Activated CD4-positive, alpha-beta T cell treated with anti-CD3 and anti-CD28 coated beads for 48 hours (primary cell): ENCODE results near the gene GLOD4.
A peak's percentile ranks its signal among the peaks of the same experiment; 100 is the strongest.
"Not testable (repeated sequence)": the region's sequence is repeated elsewhere in the genome, so short reads cannot be mapped to it uniquely, and the experiment has no call there.

ENCODE experiments used
- DNase-seq: peaks from one replicate; pipeline ENCODE4 v3.0.0-alpha.2; 2020

GLOD4 gene, protein sequence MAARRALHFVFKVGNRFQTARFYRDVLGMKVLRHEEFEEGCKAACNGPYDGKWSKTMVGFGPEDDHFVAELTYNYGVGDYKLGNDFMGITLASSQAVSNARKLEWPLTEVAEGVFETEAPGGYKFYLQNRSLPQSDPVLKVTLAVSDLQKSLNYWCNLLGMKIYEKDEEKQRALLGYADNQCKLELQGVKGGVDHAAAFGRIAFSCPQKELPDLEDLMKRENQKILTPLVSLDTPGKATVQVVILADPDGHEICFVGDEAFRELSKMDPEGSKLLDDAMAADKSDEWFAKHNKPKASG

GRCh38 chr17:781805-782731, at the start of gene GLOD4, which contains the start of gene MRM3:
Gene GLOD4 (minus strand): TSS chr17:782280. CDS start chr17:782255, 25 bp downstream.
Gene MRM3 (plus strand): TSS chr17:782353. CDS start chr17:782379, 26 bp downstream.
- DNase-seq: peak; percentile 95

DNA sequence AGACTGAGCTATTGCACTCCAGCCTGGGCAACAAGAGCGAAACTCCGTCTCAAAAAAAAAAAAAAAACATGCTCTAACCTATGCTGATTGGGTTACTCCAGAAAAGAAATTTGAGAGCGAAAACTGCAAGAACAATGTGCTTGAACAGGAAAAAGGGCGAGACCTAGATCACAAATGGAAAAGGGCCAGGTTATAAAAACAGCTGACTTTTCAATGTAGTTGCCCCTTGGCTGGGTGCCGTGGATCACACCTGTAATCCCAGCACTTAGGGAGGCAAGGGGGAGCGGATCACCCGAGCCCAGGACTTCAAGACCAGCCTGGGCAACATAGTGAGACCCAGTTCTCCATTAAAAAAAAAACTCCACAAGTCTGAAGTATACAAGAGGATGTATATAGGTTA, 48.9 kb upstream of the GLOD4 start:
- DNase-seq: no peak

DNA sequence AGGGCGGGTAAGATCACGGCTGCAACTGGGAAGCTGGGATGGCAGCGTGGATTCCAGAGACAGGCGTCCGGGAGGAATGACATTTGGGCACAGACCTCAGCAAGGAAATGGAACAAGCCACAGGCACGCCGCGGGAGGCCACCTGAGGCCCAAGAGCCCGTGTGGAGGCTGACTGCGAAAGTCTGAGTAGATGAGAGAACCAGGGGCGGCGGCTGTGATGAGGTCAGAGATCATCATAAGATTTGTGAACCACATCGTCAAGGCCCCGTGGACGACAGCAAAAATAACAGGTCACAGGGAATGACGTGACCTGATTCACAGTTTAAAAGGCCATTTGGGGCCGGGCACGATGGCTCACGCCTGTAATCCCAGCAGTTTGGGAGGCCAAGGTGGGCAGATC, 48.3 kb upstream of the GLOD4 start:
- DNase-seq: no peak

DNA sequence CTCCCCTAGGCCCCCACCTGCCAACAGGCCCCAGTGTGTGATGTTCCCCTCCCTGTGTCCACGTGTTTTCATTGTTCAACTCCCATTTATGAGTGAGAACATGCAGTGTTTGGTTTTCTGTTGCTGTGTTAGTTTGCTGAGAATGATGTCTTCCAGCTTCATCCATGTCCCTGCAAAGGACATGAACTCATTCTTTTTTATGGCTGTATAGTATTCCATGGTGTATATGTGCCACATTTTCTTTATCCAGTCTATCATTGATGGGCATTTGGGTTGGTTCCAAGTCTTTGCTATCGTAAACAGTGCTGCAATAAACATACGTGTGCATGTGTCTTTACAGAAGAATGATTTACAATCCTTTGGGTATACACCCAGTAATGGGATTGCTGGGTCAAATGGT, 47.5 kb upstream of the GLOD4 start:
- DNase-seq: not testable (repeated sequence)

- no peak for DNase-seq
Measured at GRCh38 chr17:828761-829160, 46.7 kb upstream of the GLOD4 start.

GRCh38 chr17:826778-827177, 44.7 kb upstream of the GLOD4 start:
- DNase-seq: no peak

GRCh38 chr17:825216-825615, 43.1 kb upstream of the GLOD4 start:
- DNase-seq: no peak

DNA sequence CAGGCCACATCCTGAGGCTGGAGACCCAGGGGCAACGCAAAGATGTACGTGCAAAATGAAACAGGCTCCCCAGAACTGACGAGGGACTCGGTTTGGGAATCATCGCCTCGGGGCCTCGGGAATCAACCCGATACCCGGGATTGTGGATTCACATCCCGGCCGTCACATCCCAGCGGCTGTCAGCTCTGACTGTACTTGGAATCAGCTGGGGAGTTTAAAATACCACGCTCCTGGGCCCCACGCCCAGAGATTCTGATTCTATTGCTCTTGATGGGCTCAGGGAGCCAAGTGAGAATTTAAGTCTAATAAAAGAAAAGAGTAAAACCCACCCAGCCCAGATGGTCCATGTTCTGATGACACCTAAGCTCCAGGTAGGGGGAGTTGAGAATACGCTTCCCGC, 42.3 kb upstream of the GLOD4 start:
- DNase-seq: no peak

DNA sequence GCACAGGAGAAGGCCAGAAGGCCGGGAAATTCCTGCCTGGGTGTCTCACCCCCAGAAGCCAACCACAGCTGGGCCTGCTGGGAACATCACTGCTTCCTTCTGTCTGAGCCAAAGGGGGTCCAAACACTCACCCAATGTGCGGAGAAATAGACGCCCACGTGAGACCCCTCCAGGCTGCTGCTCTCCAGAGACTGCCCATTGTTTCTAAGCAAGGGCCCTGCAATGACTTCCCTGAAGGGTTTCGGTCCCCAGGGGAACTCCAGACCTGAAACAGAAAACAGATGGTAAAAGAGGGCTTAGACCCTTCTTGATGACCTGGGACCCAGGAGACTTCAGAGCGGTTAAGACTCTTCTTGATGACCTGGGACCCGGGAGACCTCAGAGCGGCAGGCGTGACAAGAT, 41.4 kb upstream of the GLOD4 start:
- DNase-seq: no peak

DNA sequence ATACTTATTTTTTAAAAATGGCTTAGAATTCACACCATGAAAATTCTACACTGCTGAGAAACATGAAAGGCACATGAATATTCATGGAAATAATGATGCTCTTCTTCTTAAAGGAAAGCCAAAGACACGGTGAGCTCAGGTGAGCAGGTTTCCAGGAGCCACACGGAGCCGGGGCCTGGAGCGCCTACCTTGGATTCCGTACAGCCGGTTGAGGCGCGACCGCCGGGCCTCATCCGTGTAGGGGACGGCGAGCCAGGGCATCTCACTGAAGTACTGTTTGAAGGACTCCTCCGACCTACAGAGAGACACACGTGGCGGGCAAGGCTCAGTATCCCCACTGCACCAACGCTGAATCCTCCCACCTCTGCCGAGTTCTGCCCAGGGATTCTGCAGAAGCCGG, 37.2 kb upstream of the GLOD4 start:
- DNase-seq: no peak

- DNase-seq: no peak
Measured at GRCh38 chr17:814371-814770, 32.3 kb upstream of the GLOD4 start.

DNA sequence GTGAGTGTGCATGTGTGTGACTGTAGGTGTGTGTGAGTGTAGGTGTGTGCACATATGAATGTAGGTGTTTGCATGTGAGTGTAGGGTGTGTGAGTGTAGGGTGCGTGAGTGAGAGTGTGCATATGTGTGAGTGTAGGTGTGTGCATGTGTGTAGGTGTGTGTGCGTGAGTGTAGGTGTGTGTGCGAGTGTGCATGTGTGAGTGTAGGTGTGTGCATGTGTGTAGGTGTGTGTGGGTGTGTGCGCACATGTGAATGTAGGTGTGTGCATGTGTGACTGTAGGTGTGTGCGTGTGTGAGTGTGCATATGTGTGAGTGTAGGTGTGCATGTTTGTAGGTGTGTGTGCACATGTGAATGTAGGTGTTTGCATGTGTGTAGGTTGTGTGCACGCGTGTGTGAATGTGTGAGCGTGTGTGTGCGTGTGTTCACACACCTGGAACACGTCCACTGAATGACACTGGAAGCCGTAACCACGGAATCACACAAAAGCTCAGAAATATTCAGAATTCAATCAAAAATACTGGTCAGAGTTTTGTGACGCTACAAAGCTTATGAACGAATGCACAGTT, 30.6 kb upstream of the GLOD4 start:
- DNase-seq: no peak

DNA sequence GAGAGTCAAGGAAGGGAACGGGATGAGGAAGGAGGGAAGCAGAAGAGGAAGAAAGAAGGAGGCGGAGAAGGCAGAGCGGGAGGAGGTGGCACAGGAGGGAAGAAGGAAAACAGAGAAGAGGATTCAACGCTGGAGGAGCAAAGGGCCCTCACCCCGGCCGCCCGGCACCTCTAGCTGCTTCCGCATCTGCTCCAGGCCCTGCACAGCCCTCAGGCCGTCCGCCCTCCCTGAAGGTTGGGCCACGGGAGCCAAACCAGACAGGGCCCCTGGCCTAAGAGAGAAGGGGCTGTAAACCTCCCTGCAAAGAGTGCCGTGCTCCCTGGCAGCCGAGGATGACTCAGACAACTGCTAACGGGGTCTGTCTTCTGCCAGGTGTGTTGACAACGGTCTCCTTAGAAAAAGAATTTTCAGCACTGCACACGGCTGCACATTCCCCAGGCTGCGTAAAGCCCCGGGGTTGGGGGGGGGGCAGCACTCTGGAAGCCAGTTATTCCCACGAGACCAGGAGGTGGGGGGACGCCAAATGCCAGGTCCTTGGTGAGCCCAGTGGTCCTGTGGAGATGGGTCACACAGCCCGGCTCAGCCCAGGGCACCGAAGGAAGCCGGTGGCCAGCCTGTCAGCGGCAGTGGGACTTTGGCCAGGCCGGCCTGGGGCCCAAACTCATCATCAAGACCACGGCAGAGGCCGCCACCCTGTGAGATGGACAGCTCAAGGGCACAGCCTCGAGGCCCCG, 29.1 kb upstream of the GLOD4 start:
- no peak for DNase-seq

DNA sequence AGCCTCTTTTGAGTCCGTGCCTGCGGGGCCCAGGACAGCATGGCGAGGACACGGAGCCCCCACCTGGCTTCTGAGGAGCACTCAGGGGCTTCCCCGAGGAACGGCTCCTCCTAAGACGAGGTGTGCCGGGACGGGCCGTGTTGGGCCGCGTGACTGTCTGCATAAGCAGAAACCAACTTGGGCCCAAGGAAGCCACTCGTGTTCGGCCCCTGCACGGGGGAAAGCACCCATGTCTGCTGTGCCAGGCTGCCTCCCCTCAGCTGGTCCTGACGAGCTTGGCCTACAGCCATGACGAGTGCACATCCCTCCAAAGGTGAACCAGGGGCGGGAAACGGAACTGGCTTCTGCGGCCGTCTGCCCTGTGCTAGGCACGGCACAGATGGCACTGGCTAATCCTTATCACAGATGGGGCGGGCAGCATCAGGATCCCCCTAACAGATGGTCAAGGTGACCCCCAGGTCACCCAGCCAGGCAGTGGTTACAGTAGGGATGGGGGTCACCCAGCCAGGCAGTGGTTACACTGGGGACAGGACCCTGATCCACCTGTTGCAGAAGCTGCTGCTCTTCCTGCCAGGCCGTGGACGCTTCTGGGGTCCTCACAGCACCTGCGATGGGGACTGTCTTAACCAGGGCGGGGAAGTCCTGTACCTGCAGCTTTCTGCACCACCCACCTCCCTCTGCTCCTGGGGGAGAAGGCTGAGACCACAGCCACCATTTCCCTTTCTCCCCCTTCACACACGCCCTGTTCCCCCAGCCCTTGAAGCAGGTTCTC, 25.6 kb upstream of the GLOD4 start:
- DNase-seq: no peak

DNA sequence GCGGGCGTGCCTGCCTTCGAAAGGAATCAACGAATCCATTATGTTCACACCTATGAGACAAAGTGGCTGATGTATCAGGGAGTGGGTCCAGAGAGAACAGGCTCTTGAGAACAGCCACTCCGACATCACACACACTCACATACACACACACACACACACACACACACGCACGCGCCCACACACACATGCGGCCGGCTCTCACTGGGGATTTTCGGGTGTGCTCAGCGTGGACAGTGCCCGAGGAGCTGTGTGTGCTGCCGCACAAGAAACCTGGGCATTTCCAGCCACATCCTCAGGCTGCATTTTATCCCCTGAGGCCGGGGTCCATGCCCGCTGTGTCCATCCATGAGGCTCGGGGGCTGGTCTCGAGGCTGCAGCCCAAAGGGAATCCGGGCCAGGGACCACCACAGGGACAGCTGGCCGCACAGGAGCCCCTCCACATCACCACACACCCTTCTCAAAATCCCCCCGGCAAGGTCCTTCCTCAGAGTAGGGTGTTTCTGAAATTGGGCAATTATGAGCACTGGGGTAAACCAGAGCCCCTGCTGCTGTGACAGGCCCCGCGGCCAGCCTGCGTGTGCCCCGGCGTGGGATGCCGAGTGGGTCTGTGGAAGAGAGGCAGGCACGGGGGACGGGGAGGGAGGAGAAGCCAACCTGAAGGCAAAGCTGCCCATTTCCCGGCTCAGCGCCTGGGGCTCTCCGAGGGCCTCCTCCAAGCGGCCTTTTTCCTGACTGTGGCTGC, 24.9 kb upstream of the GLOD4 start:
- DNase-seq: no peak

GRCh38 chr17:806346-806745, 24.3 kb upstream of the GLOD4 start:
- no peak for DNase-seq

DNA sequence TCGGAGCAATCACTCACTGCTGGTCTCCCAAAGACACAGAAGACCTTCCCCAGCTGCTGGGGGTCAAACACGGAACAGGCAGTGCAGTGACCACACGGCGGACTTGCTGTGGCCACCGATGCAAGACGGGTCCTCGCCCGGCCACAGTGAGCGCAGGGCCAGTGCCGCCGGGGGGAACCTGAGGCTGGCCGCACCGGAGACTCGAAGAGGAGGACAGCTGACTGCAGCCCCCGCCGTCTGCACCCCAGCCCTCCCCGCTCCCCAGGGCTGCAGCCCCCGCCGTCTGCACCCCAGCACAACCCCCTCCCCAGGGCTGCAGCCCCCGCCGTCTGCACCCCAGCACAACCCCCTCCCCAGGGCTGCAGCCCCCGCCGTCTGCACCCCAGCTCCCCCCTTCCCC, 23.8 kb upstream of the GLOD4 start:
- DNase-seq: not testable (repeated sequence)

- no peak for DNase-seq
Measured at GRCh38 chr17:804541-805435, 22.7 kb upstream of the GLOD4 start.

DNA sequence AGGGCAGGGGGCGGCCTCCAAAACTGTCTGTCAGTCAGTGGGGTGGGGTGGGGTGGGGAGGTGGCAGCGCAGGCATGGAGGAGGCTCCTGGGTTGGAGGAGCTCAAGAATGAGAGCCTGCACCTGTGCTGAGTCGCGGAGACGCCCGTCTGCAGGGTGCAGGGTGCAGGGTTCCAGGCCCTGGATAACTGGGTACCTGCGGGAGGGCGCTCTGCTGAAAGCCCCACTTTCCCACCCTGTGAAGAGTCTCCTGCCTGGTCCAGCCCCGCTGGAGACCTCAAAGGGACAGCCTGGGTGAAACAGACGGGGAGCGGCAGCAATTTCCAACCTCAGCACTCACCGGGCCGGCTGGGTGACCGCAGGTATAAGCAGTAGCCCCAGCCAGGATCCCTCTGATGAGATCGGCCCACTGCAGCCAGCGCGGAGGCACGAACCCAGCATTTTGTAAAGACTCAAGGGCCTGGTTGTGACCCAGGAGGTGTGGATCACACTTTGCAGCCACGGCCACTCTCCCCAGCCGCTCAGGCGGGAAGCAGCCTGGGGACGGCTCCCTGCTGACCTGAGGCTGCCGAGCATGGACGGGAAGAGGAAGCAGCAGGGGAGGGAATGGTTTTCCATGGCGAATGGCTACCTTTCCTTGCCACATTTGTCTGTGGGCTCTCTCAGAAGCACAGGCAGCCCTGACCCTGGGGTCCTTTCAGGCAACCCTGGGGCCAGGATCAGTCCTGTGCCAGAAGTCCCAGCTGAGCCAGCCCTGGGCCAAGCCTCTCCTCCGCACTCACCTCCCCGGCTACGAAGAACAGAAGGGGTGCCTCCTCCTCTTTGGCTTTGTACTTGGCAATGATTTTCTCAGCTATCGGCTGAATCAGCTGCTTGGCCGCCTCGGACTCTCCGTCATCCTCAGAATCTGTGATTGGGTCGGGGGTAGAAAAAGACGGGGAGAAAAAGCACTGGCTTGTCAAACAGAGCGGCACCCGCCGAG, 21.1 kb upstream of the GLOD4 start:
- no peak for DNase-seq
